HAP-1 (cell line): ENCODE measurements around the gene LST1.
A peak's percentile ranks its signal among the peaks of the same experiment; 100 is the strongest.
"Not testable (repeated sequence)": the region's sequence is repeated elsewhere in the genome, so short reads cannot be mapped to it uniquely, and the experiment has no call there.

ENCODE experiments used
- DNase-seq, 2 experiments: peaks; one replicate each; pipeline ENCODE4 v3.0.0-alpha.2; 2016 to 2020; ENCODE audit warnings: low spot score in 2 of 2
- H3K27me3 ChIP-seq: fragments of 250-450 bp; sonication (Bioruptor Pico); 2 replicates; pipeline ENCODE4 v1.5.1; 2020; ENCODE audit warnings: low read depth, mild to moderate bottlenecking, moderate library complexity
- H3K36me3 ChIP-seq: fragments of 250-450 bp; sonication (Bioruptor Pico); replicated peaks from 2 replicates; pipeline ENCODE4 v1.5.1; 2020; ENCODE audit warnings: mild to moderate bottlenecking
- H3K4me1 ChIP-seq: fragments of 250-450 bp; sonication (Bioruptor Pico); 2 replicates; pipeline ENCODE4 v1.5.1; 2020; ENCODE audit warnings: mild to moderate bottlenecking
- H3K4me3 ChIP-seq: fragments of 250-450 bp; sonication (Bioruptor Pico); 2 replicates; pipeline ENCODE4 v1.5.1; 2020; ENCODE audit warnings: mild to moderate bottlenecking, moderate library complexity
- H3K9me3 ChIP-seq: fragments of 250-450 bp; sonication (Bioruptor Pico); 2 replicates; pipeline ENCODE4 v1.5.1; 2020; ENCODE audit warnings: mild to moderate bottlenecking, moderate library complexity
- in situ Hi-C: fragments of 300-500 bp; cut with MboI; formaldehyde crosslinking; loops from 3 replicates; pipeline ENCODE4 v1.14.3; 2020; ENCODE audit warnings: low sequenced_read_pairs, inconsistent platforms, mixed read lengths

The LST1 gene

DNA sequence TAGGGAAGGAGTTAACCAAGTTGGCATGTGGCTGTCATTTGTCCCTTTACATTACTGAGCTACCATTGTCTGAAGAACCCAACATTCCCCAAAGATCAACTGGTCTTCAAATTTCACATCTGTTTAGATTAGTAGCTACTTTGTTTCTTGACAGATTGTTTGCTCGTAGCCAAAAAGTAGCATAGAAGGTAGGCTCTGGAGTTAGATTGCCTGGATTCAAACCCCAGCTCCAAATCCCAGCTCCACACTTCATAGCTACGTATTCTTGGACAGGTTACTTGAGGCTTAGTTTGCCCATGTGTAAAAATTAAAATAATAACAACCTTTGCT, 37.6 kb upstream of the LST1 start:
- Histone ChIP-seq H3K9me3 (no peaks in the 10 kb centered on the region), H3K27me3 (no peaks in the 10 kb centered on the region), H3K4me1 (peaks cover 13% of the 10 kb centered on the region), H3K4me3 (no peak overlapping the region), H3K36me3 (peaks cover 22% of the 10 kb centered on the region)
- DNase-seq: no peak
- in situ Hi-C loops: loop anchor here (5.0 kb wide), 1 partner anchor 44 kb away; the partner anchor contains the start of gene NCR3

- H3K4me3 ChIP-seq, in situ Hi-C loops, H3K4me1 ChIP-seq, H3K9me3 ChIP-seq, H3K27me3 ChIP-seq: not testable (repeated sequence)
- H3K36me3 ChIP-seq: peaks cover 22% of the 10 kb centered on the region
- DNase-seq: peak in 1 of 2 experiments; percentile 46
Measured at GRCh38 chr6:31551371-31551770, 34.7 kb upstream of the LST1 start.

DNA sequence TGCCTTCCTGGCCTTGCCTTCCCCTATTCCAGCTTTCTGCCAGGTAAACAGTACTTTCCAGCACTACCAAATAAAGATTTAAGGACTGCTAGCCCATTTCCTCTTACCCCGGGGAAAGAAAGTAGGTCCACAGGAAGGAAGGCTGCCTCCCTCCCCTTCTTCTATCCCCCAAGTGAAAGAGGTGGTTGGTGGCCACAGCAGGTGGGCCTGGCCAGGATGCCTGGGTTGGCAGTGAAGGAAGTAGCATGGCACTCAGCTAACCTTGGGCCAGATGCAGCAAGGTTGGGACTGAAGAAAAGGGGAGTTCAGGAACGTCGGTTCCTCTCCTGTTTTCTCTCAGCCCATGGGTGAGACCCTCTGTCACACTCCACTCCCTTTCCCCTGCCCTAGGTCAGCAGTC, 29.8 kb upstream of the LST1 start:
- no peak overlapping the region for H3K4me3 ChIP-seq
- H3K36me3 ChIP-seq: peaks cover 32% of the 10 kb centered on the region
- in situ Hi-C loops: no loop called here

GRCh38 chr6:31557443-31558317, 28.4 kb upstream of the LST1 start:
- Histone ChIP-seq H3K4me3 (no peak overlapping the region), H3K36me3 (peaks cover 23% of the 10 kb centered on the region), H3K9me3 (no peaks in the 10 kb centered on the region), H3K4me1 (no peaks in the 10 kb centered on the region), H3K27me3 (no peaks in the 10 kb centered on the region)
- no peak for DNase-seq
- in situ Hi-C loops: no loop called here

More for the DNA sequence above, 29.8 kb upstream of the LST1 start:
- H3K4me1 ChIP-seq: no peaks in the 10 kb centered on the region
- no peak for DNase-seq
- H3K27me3 ChIP-seq: no peaks in the 10 kb centered on the region
- no peaks in the 10 kb centered on the region for H3K9me3 ChIP-seq

GRCh38 chr6:31558318-31558625, 27.8 kb upstream of the LST1 start:
- Histone ChIP-seq H3K4me1 (no peaks in the 10 kb centered on the region), H3K9me3 (no peaks in the 10 kb centered on the region), H3K27me3 (no peaks in the 10 kb centered on the region), H3K4me3 (no peak overlapping the region), H3K36me3 (peaks cover 23% of the 10 kb centered on the region)
- in situ Hi-C loops: no loop called here
- DNase-seq: no peak

- DNase-seq: no peak
- Histone ChIP-seq H3K9me3 (no peaks in the 10 kb centered on the region), H3K36me3 (peaks cover 23% of the 10 kb centered on the region), H3K4me1 (no peaks in the 10 kb centered on the region), H3K27me3 (no peaks in the 10 kb centered on the region), H3K4me3 (no peak overlapping the region)
- in situ Hi-C loops: no loop called here
Measured at GRCh38 chr6:31558631-31559500, 27.2 kb upstream of the LST1 start.

DNA sequence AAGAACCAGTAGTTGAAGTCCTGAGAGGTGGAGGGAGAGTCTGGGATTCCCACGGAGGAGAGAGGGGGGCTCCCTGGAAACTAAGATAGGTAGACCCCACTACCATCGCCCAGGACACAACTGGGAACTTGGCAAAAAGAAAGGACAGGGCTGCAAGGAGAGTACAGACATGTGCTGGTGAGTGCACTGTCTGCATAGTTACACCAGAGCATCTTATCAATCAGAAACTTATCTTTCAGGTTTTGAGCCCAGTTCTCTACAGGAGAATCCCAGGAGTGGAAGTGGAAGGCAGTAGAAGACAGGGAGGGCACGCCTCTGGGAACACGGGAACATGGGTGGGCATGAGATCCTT, 26.5 kb upstream of the LST1 start:
- Histone ChIP-seq H3K4me1 (no peaks in the 10 kb centered on the region), H3K36me3 (peaks cover 23% of the 10 kb centered on the region), H3K27me3 (no peaks in the 10 kb centered on the region), H3K9me3 (no peaks in the 10 kb centered on the region), H3K4me3 (no peak overlapping the region)
- in situ Hi-C loops: no loop called here
- DNase-seq: no peak

DNA sequence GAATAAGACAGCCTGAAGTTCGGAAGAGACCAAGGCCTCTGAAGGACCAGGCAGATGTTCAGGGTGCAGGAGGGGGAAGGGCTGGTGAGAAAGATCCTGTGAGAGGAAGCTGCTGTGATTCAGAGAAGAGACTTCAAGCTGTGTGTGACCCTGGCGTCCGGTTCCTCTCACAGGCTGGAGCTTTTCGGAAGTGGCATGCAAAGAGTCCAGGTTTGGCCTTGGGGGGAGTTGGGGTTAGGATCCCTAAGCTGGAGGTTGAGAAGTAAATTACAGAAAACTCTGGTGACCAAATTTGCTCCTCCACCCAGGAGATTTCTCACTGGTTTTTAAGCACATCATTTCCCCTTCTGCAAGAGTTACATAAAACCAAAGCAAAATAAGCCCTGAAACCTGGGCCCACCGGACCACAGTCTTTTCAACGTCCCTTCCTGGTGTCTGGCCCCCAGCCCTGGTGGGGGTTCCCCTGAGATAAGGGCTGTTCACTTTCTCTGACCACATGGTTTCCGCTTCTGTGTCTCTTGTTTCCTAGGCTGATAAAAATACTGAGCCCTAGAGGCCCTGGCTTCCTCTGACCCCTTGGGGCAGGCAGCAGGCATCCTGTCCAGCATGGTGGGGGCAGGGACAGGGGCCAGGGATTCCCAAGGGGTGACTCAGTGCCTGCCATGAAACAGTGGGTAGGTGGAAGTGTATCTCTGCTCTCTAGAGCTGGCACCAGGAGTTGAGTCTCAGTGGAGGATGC, 25.9 kb upstream of the LST1 start:
- H3K27me3 ChIP-seq: no peaks in the 10 kb centered on the region
- H3K9me3 ChIP-seq: no peaks in the 10 kb centered on the region
- no peaks in the 10 kb centered on the region for H3K4me1 ChIP-seq
- peaks cover 23% of the 10 kb centered on the region for H3K36me3 ChIP-seq
- DNase-seq: no peak
- in situ Hi-C loops: no loop called here
- no peak overlapping the region for H3K4me3 ChIP-seq

DNA sequence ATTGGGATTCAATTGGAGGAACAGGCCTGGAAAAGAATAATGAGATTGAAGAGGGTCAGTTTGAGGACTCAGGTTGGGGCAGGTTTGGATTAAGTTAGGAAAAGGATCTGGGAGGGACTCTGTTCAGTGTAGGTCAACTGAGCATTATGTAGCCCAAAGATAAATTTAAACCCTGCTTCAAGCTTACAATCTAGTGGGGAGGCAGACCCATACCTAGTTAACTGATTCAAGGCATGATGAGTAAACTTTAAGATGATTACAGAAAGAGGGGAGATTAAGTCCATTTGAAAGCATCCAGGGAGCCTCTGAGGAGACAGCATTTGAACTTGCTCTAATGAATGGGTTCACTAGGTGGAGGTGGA, 25.4 kb upstream of the LST1 start:
- in situ Hi-C loops: no loop called here
- H3K9me3 ChIP-seq: no peaks in the 10 kb centered on the region
- H3K27me3 ChIP-seq: no peaks in the 10 kb centered on the region
- DNase-seq: no peak
- H3K4me3 ChIP-seq: no peak overlapping the region
- no peaks in the 10 kb centered on the region for H3K4me1 ChIP-seq
- peaks cover 23% of the 10 kb centered on the region for H3K36me3 ChIP-seq

DNA sequence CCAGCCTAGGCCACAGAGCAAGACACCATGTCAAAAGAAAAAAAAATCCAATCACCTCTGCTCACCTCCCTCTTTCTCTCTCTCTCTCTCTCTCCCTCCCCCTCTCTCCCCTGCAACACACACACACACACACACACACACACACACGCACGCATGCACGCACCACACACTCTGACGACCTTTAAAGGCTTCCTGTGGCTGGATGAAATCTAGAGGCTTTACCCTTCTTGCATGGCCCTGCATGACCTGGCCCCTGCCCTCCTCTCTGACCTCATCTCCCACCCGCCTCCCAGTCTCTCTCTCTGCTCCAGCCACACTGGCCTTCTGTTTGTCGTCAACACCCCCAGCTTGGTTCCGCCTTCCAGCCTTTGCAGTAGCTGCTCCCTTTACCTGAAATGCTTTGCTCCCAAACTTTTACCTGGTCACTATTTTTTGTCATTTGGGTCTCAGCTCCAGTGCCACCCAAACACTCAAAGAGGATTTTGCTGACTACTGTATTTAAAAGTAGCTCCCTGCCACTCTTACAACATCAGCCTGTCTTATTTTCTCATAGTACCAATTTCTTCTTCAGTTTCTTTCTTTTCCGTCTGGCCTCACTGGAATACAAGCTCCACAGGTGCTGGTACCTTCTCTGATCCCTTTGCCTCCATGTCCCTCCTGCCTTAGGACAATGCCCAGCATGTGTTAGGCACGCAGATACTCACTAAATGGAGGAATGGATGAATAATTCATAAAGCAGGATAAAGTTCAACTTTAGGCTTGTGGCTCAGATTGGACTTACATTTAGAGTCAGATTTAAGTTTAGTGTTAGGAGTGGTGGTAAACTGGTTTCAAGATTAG, 18.3 kb upstream of the LST1 start:
- no peak for DNase-seq
- no peaks in the 10 kb centered on the region for H3K27me3 ChIP-seq
- no peaks in the 10 kb centered on the region for H3K36me3 ChIP-seq
- H3K4me3 ChIP-seq: no peak overlapping the region
- no peaks in the 10 kb centered on the region for H3K9me3 ChIP-seq
- in situ Hi-C loops: no loop called here
- H3K4me1 ChIP-seq: no peaks in the 10 kb centered on the region

DNA sequence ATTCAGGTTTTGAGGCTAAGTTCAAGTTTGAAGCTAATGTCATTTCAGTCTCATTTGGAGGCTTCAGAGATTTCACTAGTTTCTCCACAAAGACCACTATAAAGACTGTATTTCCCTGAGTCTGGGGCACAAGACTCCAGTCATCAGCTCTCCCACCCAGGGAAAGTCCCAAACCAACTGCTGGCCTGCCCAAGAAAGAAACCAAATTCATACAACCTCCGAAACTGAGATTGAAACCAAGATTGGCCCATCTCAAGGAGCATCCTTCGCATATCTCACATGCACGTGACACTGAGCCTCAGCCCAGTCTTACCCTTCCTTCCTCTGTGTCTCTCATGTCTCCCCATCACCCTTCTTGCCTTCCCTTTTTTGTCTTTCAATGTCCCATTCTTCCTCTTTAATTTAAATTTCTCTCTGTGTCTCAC, 17.5 kb upstream of the LST1 start:
- in situ Hi-C loops: no loop called here
- no peak overlapping the region for H3K4me3 ChIP-seq
- no peak for DNase-seq

DNA sequence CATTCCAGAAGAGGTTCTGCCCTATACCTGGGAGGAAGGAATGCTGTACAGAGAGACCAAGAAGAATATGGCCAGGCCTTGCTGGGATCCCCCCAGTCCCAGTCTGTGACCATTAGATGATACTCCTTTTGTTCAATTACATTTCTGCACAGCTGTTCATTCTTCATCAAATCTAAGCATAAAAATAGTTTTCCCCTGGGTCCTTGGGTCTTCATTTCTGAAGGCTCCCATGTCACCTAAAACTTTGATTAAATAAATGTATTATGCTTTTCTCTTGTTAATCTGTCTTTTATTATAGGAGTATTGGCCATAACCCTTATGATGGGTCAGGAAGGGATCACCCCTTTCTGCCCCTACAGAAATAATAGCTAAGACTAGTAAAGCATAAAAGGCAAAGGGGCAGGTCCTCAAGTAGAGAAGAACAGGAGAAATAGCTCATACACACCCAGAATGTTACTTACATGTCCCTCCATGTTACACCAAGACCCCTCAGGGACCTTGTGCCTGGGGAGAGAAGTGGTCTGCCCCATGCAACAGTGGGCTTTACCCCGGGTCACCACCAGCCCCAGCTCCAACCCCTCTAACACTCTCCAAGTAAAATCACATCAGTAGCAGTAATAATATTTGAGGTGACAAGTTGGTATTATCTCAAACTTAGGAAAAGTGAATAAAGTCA, 16.1 kb upstream of the LST1 start:
- Histone ChIP-seq H3K4me1 (no peaks in the 10 kb centered on the region), H3K36me3 (no peaks in the 10 kb centered on the region), H3K27me3 (0 out of 2 replicates have a peak, but pooled peaks cover under 1% of the 10 kb centered on the region), H3K9me3 (no peaks in the 10 kb centered on the region), H3K4me3 (no peak overlapping the region)
- no peak for DNase-seq
- in situ Hi-C loops: no loop called here

More for the DNA sequence above, 17.5 kb upstream of the LST1 start:
- H3K36me3 ChIP-seq: no peaks in the 10 kb centered on the region
- H3K9me3 ChIP-seq: no peaks in the 10 kb centered on the region
- no peaks in the 10 kb centered on the region for H3K27me3 ChIP-seq
- H3K4me1 ChIP-seq: no peaks in the 10 kb centered on the region
